GM11168 (cell line): Measurements from ENCODE around the gene CST11.

Source experiments
- in situ Hi-C: fragments of 300-500 bp; cut with MboI; formaldehyde crosslinking; loops from one replicate; pipeline ENCODE4 v1.12.0; 2022; ENCODE audit warnings: low sequenced_read_pairs; ENCODE audit not compliant: unreplicated experiment

Gene CST11

GRCh38 chr20:23401051-23401450, 51.6 kb downstream of the CST11 start:
- in situ Hi-C loops: no loop called here
